Activated effector memory CD4-positive, alpha-beta T cell treated with anti-CD3 and anti-CD28 coated beads, Interleukin-2, amount 50 U/mL, for 16 hours (primary cell): Measurements from ENCODE around the gene PLEKHG3.
A peak's percentile ranks its signal among the peaks of the same experiment; 100 is the strongest.

Source experiments
- DNase-seq: peaks from one replicate; pipeline ENCODE4 v3.0.0-alpha.2; 2020

Gene PLEKHG3

DNA sequence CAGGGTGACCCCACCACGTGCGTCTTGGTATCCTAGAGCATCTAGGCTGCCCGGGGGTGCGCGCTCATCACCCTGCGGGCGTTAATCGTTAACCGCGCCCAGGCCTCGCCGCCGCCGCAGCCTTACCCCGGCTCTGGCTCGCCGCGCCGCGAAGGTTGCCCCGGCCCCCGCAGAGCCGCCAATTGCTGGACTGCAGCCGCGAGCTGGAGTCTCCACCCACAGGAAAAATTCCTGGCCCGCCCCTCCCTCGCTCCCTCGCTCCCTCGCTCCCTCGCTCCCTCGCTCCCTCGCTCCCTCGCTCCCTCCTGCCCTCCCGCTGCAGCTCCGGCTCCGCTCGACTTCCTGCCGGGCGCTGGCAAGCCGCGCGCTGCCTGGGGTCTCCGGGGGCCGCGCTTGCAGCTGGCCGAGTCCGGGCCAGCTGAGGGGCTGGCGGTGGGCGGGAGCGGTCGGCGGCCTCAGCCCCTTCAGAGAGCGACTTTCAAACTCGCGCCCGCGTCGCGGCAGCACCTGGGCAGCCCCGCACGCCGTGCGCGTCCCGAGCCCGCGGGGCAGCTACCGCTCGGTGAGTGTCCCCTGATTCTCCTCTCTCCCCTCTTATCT lies at the start of gene PLEKHG3:
Gene PLEKHG3 (plus strand): TSS at position 282 of the 600 bp plus-strand sequence. CDS start 23,208 bp downstream, outside the sequence.
- DNase-seq: peak; percentile 78

DNA sequence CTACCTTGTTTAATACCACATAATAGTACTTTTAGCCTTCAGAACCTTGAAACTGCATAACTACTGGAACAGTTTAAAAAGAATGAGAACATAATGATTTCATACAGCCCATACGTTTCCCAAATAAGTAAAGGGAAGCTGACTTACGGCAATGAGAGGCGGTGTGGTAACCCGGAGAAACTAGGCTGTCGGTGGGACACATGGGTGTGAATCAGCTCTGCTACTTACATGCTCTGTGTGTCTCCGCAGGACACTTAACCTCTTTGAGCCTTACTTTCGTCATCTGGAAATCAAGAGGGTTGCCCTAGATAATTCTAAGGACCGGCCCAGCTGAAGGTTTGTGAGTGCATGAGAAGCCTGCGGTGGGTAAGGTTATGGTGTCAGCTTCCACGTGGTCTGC lies 49.3 kb upstream of the PLEKHG3 start:
- DNase-seq: peak; percentile 30

DNA sequence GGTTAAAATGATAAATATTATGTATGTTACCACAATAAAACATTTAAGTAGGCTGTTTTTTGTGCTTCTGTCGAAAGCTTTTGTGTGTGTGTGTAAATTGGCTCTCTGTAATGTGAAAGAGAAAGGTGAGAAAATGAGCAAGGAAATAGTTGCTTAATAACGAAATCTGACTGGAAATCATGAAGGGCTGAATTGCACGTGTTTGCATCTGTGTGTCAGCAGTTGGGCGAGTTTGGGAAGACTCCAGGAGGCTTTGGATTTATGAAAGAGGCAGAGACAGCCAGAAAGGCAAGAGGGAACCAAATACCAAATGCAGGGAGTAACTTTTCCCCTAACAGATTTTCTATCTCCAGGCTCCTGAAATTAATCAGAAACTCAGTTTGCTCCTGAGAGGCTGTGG lies 47.2 kb upstream of the PLEKHG3 start:
- peak; percentile 6 for DNase-seq

DNA sequence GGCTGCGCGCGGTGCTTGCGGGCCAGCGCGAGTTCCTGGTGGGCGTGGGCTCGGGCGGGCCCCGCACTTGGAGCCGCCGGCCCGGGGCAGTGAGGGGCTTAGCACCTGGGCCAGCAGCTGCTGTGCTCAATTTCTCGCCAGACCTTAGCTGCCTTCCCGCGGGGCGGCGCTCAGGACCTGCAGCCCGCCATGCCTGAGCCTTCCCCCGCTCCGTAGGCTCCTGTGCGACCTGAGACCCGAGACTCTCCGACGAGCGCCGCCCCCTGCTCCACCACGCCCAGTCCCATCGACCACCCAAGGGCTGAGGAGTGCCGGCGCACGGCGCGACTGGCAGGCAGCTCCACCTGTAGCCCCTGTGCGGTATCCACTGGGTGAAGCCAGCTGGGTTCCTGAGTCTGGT lies 46.0 kb upstream of the PLEKHG3 start:
- peak; percentile 50 for DNase-seq

DNA sequence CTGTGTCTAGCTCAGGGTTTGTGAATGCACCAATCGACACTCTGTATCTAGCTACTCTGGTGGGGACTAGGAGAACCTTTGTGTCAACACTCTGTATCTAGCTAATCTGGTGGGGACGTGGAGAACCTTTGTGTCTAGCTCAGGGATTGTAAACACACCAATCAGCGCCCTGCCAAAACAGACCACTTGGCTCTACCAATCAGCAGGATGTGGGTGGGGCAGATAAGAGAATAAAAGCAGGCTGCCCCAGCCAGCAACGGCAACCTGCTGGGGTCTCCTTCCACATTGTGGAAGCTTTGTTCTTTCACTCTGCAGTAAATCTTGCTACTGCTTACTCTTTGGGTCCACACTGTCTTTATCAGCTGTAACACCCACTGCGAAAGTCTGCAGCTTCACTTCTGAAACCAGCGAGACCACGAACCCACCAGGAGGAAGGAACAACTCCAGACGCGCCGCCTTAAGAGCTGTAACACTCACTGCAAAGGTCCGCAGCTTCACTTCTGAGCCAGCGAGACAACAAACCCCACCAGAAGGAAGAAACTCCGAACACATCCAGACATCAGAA lies 45.4 kb upstream of the PLEKHG3 start:
- peak; percentile 56 for DNase-seq

DNA sequence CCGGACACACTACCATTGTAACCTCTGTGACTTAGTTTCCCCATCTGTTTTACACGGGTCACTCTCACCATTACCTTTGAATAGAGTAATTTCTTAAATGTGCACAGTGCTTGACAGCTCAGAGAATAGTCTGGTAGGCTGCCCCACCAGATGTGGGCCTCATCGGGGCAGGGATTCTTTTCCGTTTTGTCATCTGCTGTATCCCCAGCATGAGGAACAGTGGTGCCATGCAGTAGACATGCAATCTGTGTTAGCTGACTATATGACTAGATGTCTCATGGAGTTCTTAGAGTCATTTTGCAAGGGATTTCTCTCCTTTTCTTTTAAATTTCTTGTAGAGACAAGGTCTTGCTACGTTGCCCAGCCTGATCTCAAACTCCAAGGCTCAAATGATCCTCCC lies 44.9 kb upstream of the PLEKHG3 start:
- no peak for DNase-seq

DNA sequence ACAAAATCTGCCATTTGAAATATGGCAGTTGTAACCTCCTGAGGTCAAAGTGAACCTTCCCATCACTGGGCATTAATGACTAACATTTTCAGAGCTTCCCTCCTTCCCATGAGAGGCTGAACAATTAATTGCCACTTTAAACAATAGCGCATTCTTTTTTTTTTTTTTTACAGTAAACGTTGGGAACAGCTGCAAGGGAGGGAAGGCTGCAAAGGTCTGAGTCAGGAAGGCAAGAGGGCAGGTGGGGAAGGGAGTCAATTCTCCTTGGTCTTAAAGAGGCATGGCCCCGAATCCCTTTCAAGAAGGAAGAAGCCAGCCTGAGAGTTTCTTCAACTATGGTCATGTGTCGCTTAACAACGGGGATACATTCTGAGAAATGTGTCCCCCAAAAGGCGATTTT lies 41.0 kb upstream of the PLEKHG3 start:
- DNase-seq: no peak

DNA sequence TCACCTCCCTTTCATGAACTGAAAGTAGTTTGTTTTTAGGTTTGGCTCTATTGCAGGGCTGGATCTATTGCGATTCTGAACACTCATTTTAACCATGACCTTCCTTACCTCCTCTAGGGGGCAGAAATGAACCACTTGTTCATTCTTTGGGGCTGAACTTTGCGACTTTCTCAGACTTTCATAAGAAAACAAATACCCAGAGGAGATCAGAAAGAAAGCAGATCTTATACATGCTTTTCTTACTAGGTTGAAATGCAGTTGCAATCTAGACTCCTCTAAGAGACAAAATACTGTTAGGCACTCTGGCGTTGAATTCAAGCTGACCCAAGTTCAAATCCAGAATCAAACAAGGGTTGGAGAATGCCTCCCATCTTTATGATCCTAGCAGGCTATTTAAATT lies 32.6 kb upstream of the PLEKHG3 start:
- no peak for DNase-seq

DNA sequence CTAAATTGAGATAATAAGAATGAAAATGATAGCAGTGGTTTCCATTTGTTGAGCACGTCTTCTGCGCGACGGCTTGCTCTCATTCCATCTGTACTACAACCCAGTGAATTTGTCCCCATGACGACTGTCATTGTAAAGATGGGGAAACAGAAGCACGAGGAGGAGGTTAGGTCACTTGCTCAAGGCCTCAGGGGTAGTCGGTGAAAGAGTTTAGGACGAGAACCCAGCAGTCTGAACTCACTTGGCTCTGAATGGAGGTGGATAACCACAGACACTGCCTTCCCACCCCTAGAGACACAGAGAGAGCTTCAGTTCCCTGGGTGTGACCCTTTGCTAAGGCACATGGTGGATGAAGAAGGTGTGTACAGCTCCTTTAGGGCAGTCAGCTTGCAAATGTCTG lies 30.9 kb upstream of the PLEKHG3 start:
- no peak for DNase-seq

DNA sequence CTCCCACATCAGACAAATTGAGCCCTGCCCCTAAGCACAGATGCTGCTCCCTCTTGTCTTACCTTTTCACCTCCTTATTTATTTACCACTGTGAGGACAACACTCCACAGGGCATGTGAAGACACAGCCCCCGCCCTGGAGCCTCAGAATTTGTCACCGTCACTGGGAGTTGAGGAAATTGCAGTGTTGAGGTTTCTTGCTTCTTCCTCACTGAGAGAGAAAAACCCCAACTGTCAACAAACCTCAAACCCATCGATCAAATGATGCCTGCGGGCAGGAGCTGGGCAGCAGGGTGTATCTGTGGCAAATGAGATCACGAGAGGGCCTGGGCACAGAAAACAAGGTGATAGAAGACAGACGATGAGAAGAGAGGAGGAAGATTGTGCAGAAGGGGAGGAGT lies 30.5 kb upstream of the PLEKHG3 start:
- peak; percentile 69 for DNase-seq

DNA sequence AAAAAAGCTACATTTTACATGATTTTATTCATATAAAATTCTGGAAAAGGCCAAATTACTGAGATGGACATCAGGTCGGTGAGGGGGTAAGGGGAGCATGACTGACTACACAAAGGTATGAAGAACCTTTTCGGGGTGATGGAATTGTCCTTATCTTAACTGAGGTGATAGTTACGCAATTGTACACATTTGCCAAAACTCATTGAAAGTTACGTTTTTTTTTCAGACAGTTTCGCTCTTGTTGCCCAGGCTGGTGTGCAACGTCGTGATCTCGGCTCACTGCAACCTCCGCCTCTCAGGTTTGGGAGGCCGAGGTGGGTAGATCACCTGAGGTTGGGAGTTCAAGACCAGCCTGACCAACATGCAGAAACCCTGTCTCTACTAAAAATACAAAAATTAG lies 29.4 kb upstream of the PLEKHG3 start:
- no peak for DNase-seq

DNA sequence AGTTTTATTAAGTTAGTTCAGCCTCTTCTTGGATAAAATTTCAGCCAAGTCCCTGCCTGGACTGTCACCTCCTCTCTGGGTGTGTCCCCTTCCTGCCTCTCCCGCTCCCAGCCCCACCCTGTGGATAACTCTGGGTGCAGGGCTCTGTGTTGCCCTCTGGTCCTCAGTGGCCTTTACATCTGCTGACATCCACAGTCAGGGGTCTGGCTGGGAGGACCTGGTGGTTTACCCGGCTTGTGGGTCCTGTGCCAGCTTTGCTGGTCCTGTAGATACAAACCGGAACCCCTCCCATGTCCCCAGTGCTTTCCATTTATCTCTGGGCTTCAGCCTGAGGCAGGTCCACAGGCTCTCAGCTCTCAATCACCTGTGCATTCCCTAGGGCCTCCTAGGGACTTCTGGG lies 28.9 kb upstream of the PLEKHG3 start:
- DNase-seq: no peak

DNA sequence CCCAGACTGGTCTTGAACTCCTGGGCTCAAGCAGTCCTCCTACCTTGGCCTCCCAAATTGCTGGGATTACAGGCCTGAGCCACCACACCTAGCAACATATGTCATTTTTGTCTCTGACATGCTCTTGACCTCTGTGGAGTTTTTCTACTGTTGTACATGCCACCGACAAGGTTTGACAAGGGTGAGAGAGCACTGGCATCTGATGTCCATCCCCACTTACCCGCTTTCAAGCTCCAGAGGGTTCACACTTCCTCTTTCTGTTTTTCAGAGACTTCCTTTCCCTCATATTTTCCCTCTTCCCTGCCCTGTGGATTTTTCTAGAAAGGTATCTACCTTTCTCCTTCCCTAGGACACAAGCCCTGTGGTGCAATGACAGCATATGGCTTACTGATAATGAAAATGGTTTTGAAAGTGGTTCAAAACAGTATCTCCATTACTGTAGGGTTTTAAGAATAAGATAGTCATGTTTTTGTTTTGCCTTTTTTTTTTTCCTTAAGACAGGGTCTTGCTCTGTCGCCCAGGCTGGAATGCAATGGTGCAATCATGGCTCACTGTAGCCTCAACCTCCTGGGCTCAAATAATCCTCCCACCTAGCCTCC lies 27.7 kb upstream of the PLEKHG3 start:
- no peak for DNase-seq

DNA sequence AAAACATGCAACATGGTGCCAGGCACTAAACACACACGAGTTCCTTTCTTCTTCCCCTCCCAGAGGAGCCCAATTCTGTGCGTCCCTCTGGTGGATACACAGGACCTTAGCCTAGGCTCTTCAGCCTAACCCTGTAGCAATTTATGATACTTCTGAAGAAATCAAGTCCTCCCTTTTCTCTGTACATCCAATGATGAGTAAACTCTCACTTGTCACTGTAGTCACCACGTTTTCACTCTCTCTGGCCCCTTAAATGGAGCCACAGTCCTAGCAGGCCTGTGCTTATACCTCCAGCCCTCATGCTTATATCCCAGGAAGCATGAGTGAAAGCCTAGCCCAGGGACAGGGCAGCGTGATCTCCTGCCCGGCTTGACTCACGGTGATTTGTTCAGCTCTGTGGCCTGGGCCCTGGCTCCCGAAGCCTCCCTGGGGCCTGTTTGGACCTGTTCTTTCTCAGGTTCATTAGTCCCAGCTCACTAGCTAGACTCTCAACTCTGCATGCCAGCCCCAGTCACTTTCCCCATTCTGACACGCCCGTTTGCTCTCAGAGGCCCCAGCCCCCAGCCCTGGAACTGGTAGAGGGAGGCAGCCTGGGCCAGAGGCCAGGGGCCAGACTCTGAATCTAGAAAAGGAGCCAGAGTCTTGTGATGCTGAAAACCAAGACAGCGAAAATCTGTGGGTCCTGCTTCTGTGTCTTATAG lies 24.1 kb upstream of the PLEKHG3 start:
- no peak for DNase-seq

DNA sequence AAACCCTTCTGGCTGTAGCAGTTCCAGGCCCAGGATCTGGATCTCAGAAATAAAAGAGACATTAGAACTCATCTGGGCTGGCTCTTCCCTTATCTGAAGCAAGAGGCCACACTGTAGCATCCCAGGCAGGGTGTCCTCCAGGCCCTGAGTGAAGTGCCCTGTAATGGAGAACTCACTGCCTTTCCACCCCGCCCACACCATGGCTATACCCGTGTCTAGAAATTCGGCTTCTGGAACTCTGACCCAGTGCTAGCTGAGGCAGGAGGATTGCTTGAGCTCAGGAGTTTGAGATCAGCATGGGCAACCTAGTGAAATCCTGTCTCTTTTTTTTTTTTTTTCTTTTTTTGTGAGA lies 23.5 kb upstream of the PLEKHG3 start:
- no peak for DNase-seq

DNA sequence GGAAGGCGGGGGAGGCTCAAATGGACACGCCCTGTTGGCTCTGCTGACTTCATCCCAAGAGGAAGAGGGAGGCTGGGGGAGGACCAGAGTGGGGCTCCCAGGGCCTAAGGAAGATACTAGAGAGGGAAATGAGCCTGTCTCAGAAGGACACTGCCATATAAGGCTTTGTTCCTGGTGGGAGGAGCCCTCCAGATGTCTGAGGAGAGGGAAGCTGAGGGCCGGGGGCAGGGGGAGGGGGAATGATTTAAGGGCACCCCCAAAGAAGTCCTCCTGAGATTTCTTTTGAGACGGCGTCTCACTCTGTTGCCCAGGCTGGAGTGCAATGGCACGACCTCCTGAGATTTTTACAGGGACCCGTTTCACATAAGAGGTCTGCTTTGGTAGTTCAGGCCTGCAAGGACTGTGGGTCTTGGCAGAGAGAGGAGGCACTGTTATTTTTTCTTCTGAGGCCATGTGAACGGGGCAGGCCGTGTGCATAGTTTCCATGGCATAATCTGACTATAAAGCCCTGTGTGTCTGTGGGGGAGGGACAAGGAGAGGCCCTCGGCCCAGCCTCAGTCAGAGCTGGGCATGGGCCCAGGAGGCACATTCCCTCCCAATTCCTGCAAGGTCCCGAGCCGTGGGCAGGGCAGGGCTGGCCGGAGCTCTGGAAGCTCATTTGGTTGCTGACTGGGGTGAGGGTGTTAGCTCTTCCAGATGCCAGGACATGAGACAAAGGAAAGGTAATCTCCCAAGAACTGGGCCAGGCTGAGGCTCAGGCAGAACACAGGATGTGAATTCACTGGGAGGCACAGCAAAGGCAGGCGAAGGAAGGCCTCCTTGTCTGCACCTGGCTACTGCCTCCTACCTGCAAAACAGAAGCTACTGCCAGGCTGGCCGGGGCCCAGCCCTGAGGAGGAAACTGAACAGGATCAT lies 22.2 kb upstream of the PLEKHG3 start:
- DNase-seq: no peak

DNA sequence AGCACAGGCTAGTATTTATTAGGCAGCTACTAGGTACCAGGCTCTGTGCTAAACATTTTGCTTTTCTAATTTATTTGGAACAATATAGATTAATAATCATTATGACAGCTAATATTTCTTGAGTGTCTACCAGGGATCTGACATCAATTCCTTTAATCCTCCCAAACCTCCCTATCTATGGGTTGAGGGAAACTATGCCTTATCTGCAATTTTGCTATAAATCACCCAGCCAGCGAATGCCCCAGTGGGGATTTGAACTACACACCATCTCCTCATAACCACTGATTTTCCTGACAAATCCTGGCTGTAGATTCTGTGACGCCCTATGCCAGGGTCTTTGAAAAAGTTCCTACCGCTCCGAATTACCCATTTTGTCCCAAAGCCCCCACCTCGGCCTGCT lies 21.4 kb upstream of the PLEKHG3 start:
- DNase-seq: no peak

DNA sequence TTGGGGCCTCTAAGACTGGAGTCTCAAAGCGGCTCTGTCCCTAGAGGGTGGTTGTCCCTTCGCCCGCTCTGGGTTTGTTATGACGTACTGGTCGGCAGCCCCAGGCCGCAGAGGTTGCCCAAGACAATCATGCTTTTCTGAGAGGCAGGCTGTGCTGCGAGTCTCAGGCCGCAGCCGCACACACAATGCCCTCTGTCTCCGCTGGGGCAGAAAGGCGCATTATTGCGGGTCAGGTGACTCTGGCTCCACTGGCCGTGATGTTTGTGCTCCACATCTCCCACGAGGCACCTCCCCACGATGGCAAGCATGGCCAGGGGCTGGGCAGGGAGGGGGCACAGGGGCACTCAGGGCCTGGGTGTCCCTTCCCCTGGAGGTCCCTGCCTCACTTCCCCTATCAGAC lies 21.0 kb upstream of the PLEKHG3 start:
- no peak for DNase-seq

DNA sequence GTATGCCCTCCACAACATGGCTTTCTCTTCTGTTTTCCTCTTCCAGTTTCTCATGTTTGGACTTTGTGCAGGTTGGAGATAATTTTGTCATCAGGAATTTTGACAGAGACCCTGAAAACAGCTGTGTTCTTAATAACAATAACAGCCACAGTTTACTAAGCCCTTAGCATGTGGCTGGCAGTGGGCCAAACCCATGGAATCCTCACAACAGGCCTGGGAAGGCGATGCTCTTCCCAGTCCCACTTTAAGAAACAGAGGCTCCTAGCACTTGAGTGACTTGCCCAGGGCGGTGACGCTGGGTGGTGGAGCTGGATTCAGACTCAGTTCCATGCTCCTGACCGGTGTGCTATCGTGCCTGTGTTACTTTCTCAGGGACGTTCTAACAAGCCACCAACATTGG lies 20.1 kb upstream of the PLEKHG3 start:
- no peak for DNase-seq

DNA sequence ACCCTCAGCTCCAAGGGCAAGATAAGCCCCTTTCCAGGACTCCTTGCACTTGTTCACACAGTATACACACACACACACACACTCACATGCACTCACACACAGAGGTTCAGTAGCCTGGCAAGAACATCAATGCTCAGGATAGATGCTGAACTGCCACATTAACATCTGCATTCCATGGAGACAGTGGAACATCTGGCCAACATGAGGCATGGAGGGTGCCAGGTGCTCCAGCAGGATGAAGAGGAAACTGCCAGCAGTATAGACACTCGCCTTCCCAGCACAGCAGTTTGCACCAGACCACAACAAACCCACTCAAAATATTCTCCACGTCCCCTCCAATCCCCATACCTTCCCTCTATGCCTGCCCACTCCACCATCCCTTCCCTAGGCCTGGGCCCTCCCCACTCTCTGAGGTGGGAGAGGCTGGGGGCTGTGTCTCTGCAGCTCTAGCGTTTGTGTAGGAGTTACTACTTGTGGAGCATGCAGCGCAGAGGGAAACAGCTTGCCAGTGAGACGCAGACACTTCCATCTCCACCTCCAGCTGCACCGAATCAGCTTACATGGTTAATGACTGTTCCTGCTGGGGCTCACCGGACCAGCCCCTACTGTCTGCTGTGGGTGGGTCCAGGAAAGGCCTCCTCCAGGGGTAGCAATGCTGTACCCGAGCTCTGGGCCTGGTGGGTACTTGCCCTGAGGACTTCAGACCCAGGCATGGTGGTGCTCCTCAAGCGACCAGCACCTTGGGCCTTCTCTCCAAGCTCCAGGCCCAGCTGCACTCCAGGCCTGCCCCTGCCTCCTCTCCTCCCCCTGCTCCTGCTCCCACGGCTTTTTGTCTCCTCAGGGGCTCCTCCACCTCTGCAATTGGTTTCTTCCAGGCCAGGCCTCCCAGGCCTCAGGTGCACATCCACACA lies 18.6 kb upstream of the PLEKHG3 start:
- no peak for DNase-seq

DNA sequence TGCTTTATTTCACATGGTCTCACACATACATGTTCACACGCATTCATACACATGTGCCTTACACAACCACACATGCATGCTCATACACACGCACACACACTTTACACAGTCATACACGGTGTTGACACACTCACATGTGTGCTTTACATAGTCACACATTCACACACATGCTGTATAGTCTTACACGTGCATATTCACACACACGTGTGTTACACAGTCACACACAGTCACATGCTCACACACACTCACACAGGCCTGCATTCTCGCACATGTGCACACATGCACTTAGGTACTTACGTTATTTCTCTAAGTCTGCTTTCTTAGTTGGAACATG lies 18.0 kb upstream of the PLEKHG3 start:
- DNase-seq: no peak

DNA sequence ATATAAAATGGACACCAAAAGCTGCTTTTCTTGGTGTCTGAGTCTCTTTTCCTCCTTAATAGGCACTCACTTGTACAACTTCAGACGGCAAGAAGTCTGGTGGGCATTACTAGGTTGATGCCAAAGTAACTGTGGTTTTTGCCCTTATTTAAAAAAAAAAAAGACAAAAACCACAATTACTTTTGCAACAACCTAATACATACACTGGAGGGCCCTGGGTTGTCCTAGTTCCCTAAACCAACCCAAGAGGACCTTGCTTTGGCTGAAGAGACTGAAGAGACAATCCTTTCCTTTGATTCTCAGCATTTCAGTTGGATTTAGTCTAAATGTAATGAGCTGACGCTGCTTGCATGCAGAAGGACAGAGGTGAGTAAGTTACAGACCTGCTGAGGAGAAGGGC lies 16.2 kb upstream of the PLEKHG3 start:
- DNase-seq: no peak
